ENCODE measurements around the gene SAP30L.
A peak's percentile ranks its signal among the peaks of the same experiment; 100 is the strongest.

The SAP30L gene

DNA sequence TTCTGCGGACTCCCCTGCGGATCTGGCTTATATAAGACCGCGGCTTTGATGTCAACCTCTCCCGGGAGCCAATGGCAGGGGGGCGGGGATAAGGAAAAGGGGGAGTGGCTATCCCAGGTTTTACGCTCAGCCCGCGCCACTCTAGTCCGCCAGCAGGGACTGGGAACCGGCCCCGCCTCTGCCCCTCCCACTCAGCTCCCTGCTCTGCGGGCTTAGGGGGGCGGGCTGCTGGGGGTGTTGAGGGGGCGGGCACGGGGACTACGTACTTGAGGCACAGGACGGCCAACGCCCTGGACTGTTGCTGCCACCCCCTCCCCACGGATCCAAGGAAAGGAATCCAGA is 32.4 kb downstream of the SAP30L start, which contains the start of gene HAND1:
HAND1 (minus strand) TSS at position 4 of the 342 bp plus-strand sequence. CDS start 219 bp downstream, outside the sequence.
- Histone ChIP-seq H3K9ac (no peak within 1 kb of the TSS), H3K4me3 (0 out of 20 replicates have a peak within 1 kb of the TSS, but pooled peaks of 1 of the 10 experiments have one; percentile 19), H3K4me1 (peaks cover 0 to 12% (median 0%) of the 10 kb centered on the region in 10 experiments; a peak in 2 of 20 replicates), H3K9me3 (replicated peaks in 1 of 11) (peaks cover 29 to 69% (median 53%) of the 10 kb centered on the region in 11 experiments), H3K27ac (no peak within 1 kb of the TSS), H3K4me2 (no peak within 1 kb of the TSS), H3K36me3 (no peaks in the 10 kb centered on the region), H4K20me1 (peaks cover 0 to 80% (median 66%) of the 10 kb centered on the region in 11 experiments; a peak in 14 of 22 replicates), H3K27me3 (peaks cover 100% of the 10 kb centered on the region in 11 experiments)
- no peak for TF ChIP-seq Cebpa-rat (IDR thresholded peaks at IDR 0.05)

DNA sequence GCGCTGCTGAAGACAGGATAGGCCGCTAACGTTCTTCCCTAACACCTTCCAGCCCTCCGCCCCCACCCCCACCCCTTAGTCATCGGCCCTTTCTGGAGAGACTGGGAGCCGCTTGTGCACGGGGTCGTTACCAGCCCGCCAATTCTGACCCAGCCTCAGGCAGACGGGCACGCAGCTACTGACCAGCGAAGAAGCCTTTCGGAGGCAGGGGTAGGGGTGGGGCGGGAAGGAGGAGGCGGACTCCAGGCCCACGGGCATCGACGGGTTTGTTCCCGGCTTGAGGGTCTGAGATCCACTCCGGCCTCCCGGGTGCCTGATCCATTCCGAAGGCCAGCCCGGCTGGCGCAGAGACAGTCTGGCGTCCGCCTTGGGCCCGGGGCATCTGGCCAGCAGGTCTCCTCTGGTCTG is 33.0 kb downstream of the SAP30L start:
- peaks cover 0 to 75% (median 61%) of the 10 kb centered on the region in 11 experiments; a peak in 14 of 22 replicates for H4K20me1 ChIP-seq
- peaks cover 0 to 12% (median 0%) of the 10 kb centered on the region in 10 experiments; a peak in 2 of 20 replicates for H3K4me1 ChIP-seq
- H3K4me2 ChIP-seq = no peak overlapping the region
- H3K36me3 ChIP-seq = no peaks in the 10 kb centered on the region
- peaks cover 35 to 74% (median 59%) of the 10 kb centered on the region in 11 experiments for H3K9me3 ChIP-seq (replicated peaks in 1 of 11)
- 0 out of 20 replicates have a peak overlapping the region, but pooled peaks of 1 of the 10 experiments have one; percentile 19 for H3K4me3 ChIP-seq
- H3K27me3 ChIP-seq = peaks cover 100% of the 10 kb centered on the region in 11 experiments
- TF ChIP-seq Cebpa-rat (IDR thresholded peaks at IDR 0.05) = no peak
- no peak overlapping the region for H3K27ac ChIP-seq
- H3K9ac ChIP-seq = no peak overlapping the region

- Histone ChIP-seq H3K36me3 (no peaks in the 10 kb centered on the region), H3K4me1 (peaks cover 0 to 12% (median 0%) of the 10 kb centered on the region in 10 experiments; a peak in 2 of 20 replicates), H3K4me3 (0 out of 20 replicates have a peak overlapping the region, but pooled peaks of 1 of the 10 experiments have one; percentile 19), H3K4me2 (no peak overlapping the region), H3K27me3 (peaks cover 100% of the 10 kb centered on the region in 11 experiments), H3K27ac (no peak overlapping the region), H4K20me1 (peaks cover 0 to 74% (median 59%) of the 10 kb centered on the region in 11 experiments; a peak in 14 of 22 replicates), H3K9ac (no peak overlapping the region), H3K9me3 (replicated peaks in 1 of 11) (peaks cover 41 to 80% (median 65%) of the 10 kb centered on the region in 11 experiments)
- TF ChIP-seq Cebpa-rat (IDR thresholded peaks at IDR 0.05) = no peak
These were observed 33.6 kb downstream of the SAP30L start for GRCh38 chr5:154479160-154479943.

- H3K4me2 ChIP-seq = no peak overlapping the region
- no peak overlapping the region for H3K4me3 ChIP-seq
- no peaks in the 10 kb centered on the region for H3K36me3 ChIP-seq
- H3K9ac ChIP-seq = no peak overlapping the region
- H3K4me1 ChIP-seq = peaks cover 0 to 8% (median 0%) of the 10 kb centered on the region in 10 experiments; a peak in 1 of 20 replicates
- peaks cover 42 to 83% (median 66%) of the 10 kb centered on the region in 11 experiments for H3K9me3 ChIP-seq (replicated peaks in 1 of 11)
- no peak overlapping the region for H3K27ac ChIP-seq
- no peak for TF ChIP-seq Cebpa-rat (IDR thresholded peaks at IDR 0.05)
- H3K27me3 ChIP-seq = peaks cover 100% of the 10 kb centered on the region in 11 experiments
- H4K20me1 ChIP-seq = peaks cover 0 to 74% (median 57%) of the 10 kb centered on the region in 11 experiments; a peak in 14 of 22 replicates
These were observed 34.4 kb downstream of the SAP30L start for GRCh38 chr5:154479944-154480750.

DNA sequence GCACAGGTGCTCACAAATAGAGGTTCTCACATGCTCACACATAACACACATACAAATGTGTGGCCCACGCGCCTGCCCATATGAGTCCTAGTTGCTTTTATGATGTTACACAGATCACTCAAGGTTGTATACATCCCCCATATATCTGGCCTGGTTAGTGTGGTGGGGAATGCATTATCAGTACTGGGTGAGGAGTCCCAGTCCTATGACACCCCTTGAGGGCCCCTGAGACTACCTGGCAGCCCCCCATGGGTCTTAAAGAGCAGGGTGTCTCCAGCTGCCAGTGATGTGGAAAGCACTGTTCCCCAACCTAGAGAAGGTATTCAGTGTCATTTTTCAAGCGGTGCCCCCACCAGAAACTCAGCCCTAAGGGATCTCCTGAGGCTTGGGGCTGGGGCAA is 35.0 kb downstream of the SAP30L start:
- Histone ChIP-seq H3K9ac (no peak overlapping the region), H4K20me1 (peaks cover 0 to 75% (median 51%) of the 10 kb centered on the region in 11 experiments; a peak in 14 of 22 replicates), H3K4me3 (no peak overlapping the region), H3K36me3 (no peaks in the 10 kb centered on the region), H3K4me2 (no peak overlapping the region), H3K27me3 (peaks cover 100% of the 10 kb centered on the region in 11 experiments), H3K4me1 (peaks cover 0 to 8% (median 0%) of the 10 kb centered on the region in 10 experiments; a peak in 1 of 20 replicates), H3K9me3 (replicated peaks in 1 of 11) (peaks cover 36 to 78% (median 61%) of the 10 kb centered on the region in 11 experiments), H3K27ac (no peak overlapping the region)
- TF ChIP-seq Cebpa-rat (IDR thresholded peaks at IDR 0.05) = no peak

- Histone ChIP-seq H3K4me2 (no peak overlapping the region), H3K4me1 (peaks cover 0 to 6% (median 0%) of the 10 kb centered on the region in 10 experiments; a peak in 2 of 20 replicates), H3K27me3 (peaks cover 100% of the 10 kb centered on the region in 11 experiments), H4K20me1 (peaks cover 0 to 74% (median 41%) of the 10 kb centered on the region in 11 experiments; a peak in 13 of 22 replicates), H3K9me3 (replicated peaks in 1 of 11) (peaks cover 34 to 69% (median 52%) of the 10 kb centered on the region in 11 experiments), H3K4me3 (no peak overlapping the region), H3K9ac (no peak overlapping the region), H3K36me3 (no peaks in the 10 kb centered on the region), H3K27ac (no peak overlapping the region)
- TF ChIP-seq Cebpa-rat (IDR thresholded peaks at IDR 0.05) = no peak
These were observed 36.0 kb downstream of the SAP30L start for GRCh38 chr5:154481584-154482381.

- H4K20me1 ChIP-seq = peaks cover 0 to 65% (median 31%) of the 10 kb centered on the region in 11 experiments; a peak in 12 of 22 replicates
- no peak for TF ChIP-seq Cebpa-rat (IDR thresholded peaks at IDR 0.05)
- peaks cover 26 to 59% (median 42%) of the 10 kb centered on the region in 11 experiments for H3K9me3 ChIP-seq (replicated peaks in 1 of 11)
- H3K27ac ChIP-seq = no peak overlapping the region
- no peak overlapping the region for H3K4me3 ChIP-seq
- H3K9ac ChIP-seq = no peak overlapping the region
- no peaks in the 10 kb centered on the region for H3K36me3 ChIP-seq
- H3K4me2 ChIP-seq = no peak overlapping the region
- H3K4me1 ChIP-seq = peaks cover 0 to 6% (median 0%) of the 10 kb centered on the region in 10 experiments; a peak in 2 of 20 replicates
- H3K27me3 ChIP-seq = peaks cover 99 to 100% (median 100%) of the 10 kb centered on the region in 11 experiments
These were observed 37.0 kb downstream of the SAP30L start for GRCh38 chr5:154482528-154483449.
